ENCODE data around the gene HTT. TPM values are rescaled to one million over a fixed set of nuclear protein-coding genes. Genes with fewer than 3 reads are reported as not detected.

HTT gene
- total and polyA plus RNA-seq, 9 of the 15 experiments (the other 6 are each of a cell fraction or from before 2014, with no cell fraction given), result 0.66 to 31.6 (median 14.7) TPM

DNA sequence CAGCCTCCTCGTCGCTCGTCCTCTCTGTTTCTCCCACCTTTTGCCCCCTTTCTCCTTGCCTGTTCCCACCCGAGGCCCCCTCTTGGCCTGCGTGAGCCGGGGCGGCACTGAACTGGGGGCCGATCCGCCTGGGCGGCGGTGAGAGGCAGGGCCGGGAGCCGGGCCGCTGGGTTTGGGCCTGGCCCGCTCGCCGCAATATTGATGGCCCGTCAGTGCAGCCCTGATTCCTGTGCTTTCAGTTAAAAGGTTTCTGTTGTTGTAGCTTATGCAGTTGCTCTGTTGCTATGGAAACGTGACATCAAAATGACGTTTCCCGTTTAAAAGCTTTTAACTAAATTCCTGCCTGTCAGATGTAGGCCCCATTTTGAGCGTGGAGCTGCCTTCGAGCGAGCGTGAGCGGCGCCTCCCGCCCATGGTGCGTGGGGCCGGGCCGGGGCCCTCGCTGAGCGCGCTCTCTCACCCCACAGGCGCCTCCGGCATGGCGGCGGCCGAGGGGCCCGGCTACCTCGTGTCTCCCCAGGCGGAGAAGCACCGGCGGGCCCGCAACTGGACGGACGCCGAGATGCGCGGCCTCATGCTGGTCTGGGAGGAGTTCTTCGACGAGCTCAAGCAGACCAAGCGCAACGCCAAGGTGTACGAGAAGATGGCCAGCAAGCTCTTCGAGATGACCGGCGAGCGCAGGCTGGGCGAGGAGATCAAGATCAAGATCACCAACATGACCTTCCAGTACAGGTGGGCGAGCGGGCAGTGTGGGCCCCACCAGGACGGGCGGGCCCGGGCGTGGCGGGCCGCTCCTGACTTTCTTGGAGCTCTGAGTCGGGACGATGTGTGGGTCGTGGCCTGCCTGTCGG lies 174.6 kb downstream of the HTT start, which contains the start of gene MSANTD1 (continued):
- TF ChIP-seq PCBP1 (IDR thresholded peaks at IDR 0.05; ENCODE audit: low read depth, low read length, poor library complexity, severe bottlenecking) (peak; percentile 35), PHF21A (IDR thresholded peaks at IDR 0.05; ENCODE audit: borderline replicate concordance, low read depth) (no peak), ZFP1 (CRISPR knock-in tag; IDR thresholded peaks at IDR 0.05) (no peak), ZNF224 (CRISPR knock-in tag; IDR thresholded peaks at IDR 0.05) (no peak), ZNF561 (CRISPR knock-in tag; conservative IDR thresholded peaks at IDR 0.05) (no peak), KLF1 (tag; IDR thresholded peaks at IDR 0.05) (no peak), NRF1 (conservative IDR thresholded peaks at IDR 0.05 in 1 of 2, IDR thresholded peaks at IDR 0.05 in 1 of 2) (no peak), POLR3G (IDR thresholded peaks at IDR 0.05; ENCODE audit: extremely low read depth, insufficient read length, insufficient replicate concordance) (no peak), CXXC5 (CRISPR knock-in tag; IDR thresholded peaks at IDR 0.05) (no peak), SIRT6 (IDR thresholded peaks at IDR 0.05; ENCODE audit: low read depth, low read length) (no peak), ESRRB (CRISPR knock-in tag; IDR thresholded peaks at IDR 0.05; ENCODE audit: borderline replicate concordance) (no peak), ZNF507 (tag; conservative IDR thresholded peaks at IDR 0.05) (no peak), ZFX (CRISPR knock-in tag; IDR thresholded peaks at IDR 0.05) (peak; percentile 39), PHB (CRISPR knock-in tag; IDR thresholded peaks at IDR 0.05) (no peak), MYNN (IDR thresholded peaks at IDR 0.05) (peak; percentile 76; the same call in 1 of the 2 replicates), MYNN (CRISPR knock-in tag; IDR thresholded peaks at IDR 0.05) (no peak), PRMT5 (CRISPR knock-in tag; IDR thresholded peaks at IDR 0.05) (no peak), ZNF584 (CRISPR knock-in tag; IDR thresholded peaks at IDR 0.05; ENCODE audit: low read depth) (no peak), PHB2 (IDR thresholded peaks at IDR 0.05; ENCODE audit: low read depth) (no peak)
- TF ChIP-seq, protein P1, sequence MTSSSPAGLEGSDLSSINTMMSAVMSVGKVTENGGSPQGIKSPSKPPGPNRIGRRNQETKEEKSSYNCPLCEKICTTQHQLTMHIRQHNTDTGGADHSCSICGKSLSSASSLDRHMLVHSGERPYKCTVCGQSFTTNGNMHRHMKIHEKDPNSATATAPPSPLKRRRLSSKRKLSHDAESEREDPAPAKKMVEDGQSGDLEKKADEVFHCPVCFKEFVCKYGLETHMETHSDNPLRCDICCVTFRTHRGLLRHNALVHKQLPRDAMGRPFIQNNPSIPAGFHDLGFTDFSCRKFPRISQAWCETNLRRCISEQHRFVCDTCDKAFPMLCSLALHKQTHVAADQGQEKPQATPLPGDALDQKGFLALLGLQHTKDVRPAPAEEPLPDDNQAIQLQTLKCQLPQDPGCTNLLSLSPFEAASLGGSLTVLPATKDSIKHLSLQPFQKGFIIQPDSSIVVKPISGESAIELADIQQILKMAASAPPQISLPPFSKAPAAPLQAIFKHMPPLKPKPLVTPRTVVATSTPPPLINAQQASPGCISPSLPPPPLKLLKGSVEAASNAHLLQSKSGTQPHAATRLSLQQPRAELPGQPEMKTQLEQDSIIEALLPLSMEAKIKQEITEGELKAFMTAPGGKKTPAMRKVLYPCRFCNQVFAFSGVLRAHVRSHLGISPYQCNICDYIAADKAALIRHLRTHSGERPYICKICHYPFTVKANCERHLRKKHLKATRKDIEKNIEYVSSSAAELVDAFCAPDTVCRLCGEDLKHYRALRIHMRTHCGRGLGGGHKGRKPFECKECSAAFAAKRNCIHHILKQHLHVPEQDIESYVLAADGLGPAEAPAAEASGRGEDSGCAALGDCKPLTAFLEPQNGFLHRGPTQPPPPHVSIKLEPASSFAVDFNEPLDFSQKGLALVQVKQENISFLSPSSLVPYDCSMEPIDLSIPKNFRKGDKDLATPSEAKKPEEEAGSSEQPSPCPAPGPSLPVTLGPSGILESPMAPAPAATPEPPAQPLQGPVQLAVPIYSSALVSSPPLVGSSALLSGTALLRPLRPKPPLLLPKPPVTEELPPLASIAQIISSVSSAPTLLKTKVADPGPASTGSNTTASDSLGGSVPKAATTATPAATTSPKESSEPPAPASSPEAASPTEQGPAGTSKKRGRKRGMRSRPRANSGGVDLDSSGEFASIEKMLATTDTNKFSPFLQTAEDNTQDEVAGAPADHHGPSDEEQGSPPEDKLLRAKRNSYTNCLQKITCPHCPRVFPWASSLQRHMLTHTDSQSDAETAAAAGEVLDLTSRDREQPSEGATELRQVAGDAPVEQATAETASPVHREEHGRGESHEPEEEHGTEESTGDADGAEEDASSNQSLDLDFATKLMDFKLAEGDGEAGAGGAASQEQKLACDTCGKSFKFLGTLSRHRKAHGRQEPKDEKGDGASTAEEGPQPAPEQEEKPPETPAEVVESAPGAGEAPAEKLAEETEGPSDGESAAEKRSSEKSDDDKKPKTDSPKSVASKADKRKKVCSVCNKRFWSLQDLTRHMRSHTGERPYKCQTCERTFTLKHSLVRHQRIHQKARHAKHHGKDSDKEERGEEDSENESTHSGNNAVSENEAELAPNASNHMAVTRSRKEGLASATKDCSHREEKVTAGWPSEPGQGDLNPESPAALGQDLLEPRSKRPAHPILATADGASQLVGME (CRISPR knock-in tag; IDR thresholded peaks at IDR 0.05), result no peak
- TF ChIP-seq, protein P2, sequence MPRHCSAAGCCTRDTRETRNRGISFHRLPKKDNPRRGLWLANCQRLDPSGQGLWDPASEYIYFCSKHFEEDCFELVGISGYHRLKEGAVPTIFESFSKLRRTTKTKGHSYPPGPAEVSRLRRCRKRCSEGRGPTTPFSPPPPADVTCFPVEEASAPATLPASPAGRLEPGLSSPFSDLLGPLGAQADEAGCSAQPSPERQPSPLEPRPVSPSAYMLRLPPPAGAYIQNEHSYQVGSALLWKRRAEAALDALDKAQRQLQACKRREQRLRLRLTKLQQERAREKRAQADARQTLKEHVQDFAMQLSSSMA (CRISPR knock-in tag; IDR thresholded peaks at IDR 0.05), result no peak
- TF ChIP-seq, protein P3, sequence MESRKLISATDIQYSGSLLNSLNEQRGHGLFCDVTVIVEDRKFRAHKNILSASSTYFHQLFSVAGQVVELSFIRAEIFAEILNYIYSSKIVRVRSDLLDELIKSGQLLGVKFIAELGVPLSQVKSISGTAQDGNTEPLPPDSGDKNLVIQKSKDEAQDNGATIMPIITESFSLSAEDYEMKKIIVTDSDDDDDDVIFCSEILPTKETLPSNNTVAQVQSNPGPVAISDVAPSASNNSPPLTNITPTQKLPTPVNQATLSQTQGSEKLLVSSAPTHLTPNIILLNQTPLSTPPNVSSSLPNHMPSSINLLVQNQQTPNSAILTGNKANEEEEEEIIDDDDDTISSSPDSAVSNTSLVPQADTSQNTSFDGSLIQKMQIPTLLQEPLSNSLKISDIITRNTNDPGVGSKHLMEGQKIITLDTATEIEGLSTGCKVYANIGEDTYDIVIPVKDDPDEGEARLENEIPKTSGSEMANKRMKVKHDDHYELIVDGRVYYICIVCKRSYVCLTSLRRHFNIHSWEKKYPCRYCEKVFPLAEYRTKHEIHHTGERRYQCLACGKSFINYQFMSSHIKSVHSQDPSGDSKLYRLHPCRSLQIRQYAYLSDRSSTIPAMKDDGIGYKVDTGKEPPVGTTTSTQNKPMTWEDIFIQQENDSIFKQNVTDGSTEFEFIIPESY (CRISPR knock-in tag; IDR thresholded peaks at IDR 0.05), result peak; percentile 91
